Ishikawa (cell line): ENCODE results near the gene PTPN22.

Experiments
- CEBPB ChIP-seq: IDR thresholded peaks from 2 replicates; pipeline ENCODE4 v1.6.1; 2012
- CREB1 ChIP-seq: IDR thresholded peaks from 2 replicates; pipeline ENCODE4 v1.6.1; 2012; ENCODE audit warnings: low read depth
- EGR1 ChIP-seq: IDR thresholded peaks from 2 replicates; pipeline ENCODE4 v1.6.1; 2012
- EP300 ChIP-seq: IDR thresholded peaks from 2 replicates; pipeline ENCODE4 v1.6.1; 2012; ENCODE audit warnings: borderline replicate concordance
- FOXM1 ChIP-seq: IDR thresholded peaks from 2 replicates; pipeline ENCODE4 v1.6.1; 2012; ENCODE audit warnings: low read depth, borderline replicate concordance
- MAX ChIP-seq: IDR thresholded peaks from 2 replicates; pipeline ENCODE4 v1.6.1; 2012
- NFIC ChIP-seq: IDR thresholded peaks from 2 replicates; pipeline ENCODE4 v1.6.1; 2012
- RAD21 ChIP-seq: IDR thresholded peaks from 2 replicates; pipeline ENCODE4 v1.6.1; 2012; ENCODE audit warnings: low read depth
- REST ChIP-seq: IDR thresholded peaks from 2 replicates; pipeline ENCODE4 v1.6.1; 2012; ENCODE audit warnings: low read depth, mild to moderate bottlenecking
- TAF1 ChIP-seq: IDR thresholded peaks from 2 replicates; pipeline ENCODE4 v1.6.1; 2012; ENCODE audit warnings: low read depth, mild to moderate bottlenecking
- TCF12 ChIP-seq: IDR thresholded peaks from 2 replicates; pipeline ENCODE4 v1.6.1; 2012; ENCODE audit warnings: low read depth
- TEAD4 ChIP-seq: IDR thresholded peaks from 2 replicates; pipeline ENCODE4 v1.6.1; 2012
- USF1 ChIP-seq: IDR thresholded peaks from 2 replicates; pipeline ENCODE4 v1.6.1; 2012
- YY1 ChIP-seq: IDR thresholded peaks from 2 replicates; pipeline ENCODE4 v1.6.1; 2012; ENCODE audit warnings: low read depth
- ZBTB7A ChIP-seq: IDR thresholded peaks from 2 replicates; pipeline ENCODE4 v1.6.1; 2012; ENCODE audit warnings: low read depth

PTPN22 gene

GRCh38 chr1:113871597-113872113 is at the start of gene PTPN22:
Gene PTPN22 (minus strand): TSS chr1:113871712.
- no peak for TF ChIP-seq TAF1
- no peak for TF ChIP-seq ZBTB7A
- no peak for TF ChIP-seq TEAD4
- TF ChIP-seq CEBPB: no peak
- no peak for TF ChIP-seq USF1
- TF ChIP-seq REST: no peak
- no peak for TF ChIP-seq EGR1
- no peak for TF ChIP-seq TCF12

GRCh38 chr1:113918243-113918642 is 46.7 kb upstream of the PTPN22 start:
- TF ChIP-seq TCF12 (no peak), REST (no peak), ZBTB7A (no peak), NFIC (no peak), EP300 (no peak), CEBPB (no peak), RAD21 (no peak), MAX (no peak), EGR1 (no peak), YY1 (no peak), TEAD4 (no peak), USF1 (no peak), FOXM1 (no peak), CREB1 (no peak)

- TF ChIP-seq NFIC (no peak), ZBTB7A (no peak), REST (no peak), MAX (no peak), CREB1 (no peak), EGR1 (no peak), RAD21 (no peak)
Observed at GRCh38 chr1:113917400-113918082, 46.0 kb upstream of the PTPN22 start.

GRCh38 chr1:113916974-113917373 is 45.5 kb upstream of the PTPN22 start:
- no peak for TF ChIP-seq MAX
- no peak for TF ChIP-seq USF1
- TF ChIP-seq TEAD4: no peak
- no peak for TF ChIP-seq TCF12
- TF ChIP-seq CREB1: no peak
- no peak for TF ChIP-seq ZBTB7A
- TF ChIP-seq FOXM1: no peak
- TF ChIP-seq CEBPB: no peak
- TF ChIP-seq NFIC: no peak
